Retina (tissue), 1 donor: Measurements from ENCODE around the gene DUSP14.

Source experiments
- DNase-seq: peaks from one replicate; pipeline ENCODE4 v3.0.0-alpha.2; 2016

The DUSP14 gene

GRCh38 chr17:37518826-37519225, 29.1 kb downstream of the DUSP14 start:
- DNase-seq = no peak

GRCh38 chr17:37519251-37519985, 29.7 kb downstream of the DUSP14 start:
- no peak for DNase-seq

- no peak for DNase-seq
These were observed 30.5 kb downstream of the DUSP14 start for GRCh38 chr17:37520174-37520573.

- DNase-seq = no peak
These were observed 32.1 kb downstream of the DUSP14 start for GRCh38 chr17:37521821-37522220.

GRCh38 chr17:37523715-37524219, 34.1 kb downstream of the DUSP14 start:
- no peak for DNase-seq

- DNase-seq = peak; percentile 28
These were observed 37.7 kb downstream of the DUSP14 start for GRCh38 chr17:37527249-37527851.

- DNase-seq = no peak
These were observed 40.7 kb downstream of the DUSP14 start for GRCh38 chr17:37530420-37530819.

- DNase-seq = no peak
These were observed 43.1 kb downstream of the DUSP14 start for GRCh38 chr17:37532756-37533155.

GRCh38 chr17:37535906-37536305, 46.2 kb downstream of the DUSP14 start:
- no peak for DNase-seq

- no peak for DNase-seq
These were observed 49.4 kb downstream of the DUSP14 start for GRCh38 chr17:37538981-37539659.

- DNase-seq = no peak
These were observed 52.4 kb downstream of the DUSP14 start for GRCh38 chr17:37541880-37542660.

- DNase-seq = no peak
These were observed 54.0 kb downstream of the DUSP14 start for GRCh38 chr17:37543637-37544052.

GRCh38 chr17:37545486-37545885, 55.8 kb downstream of the DUSP14 start:
- no peak for DNase-seq

GRCh38 chr17:37546302-37546701, 56.6 kb downstream of the DUSP14 start:
- DNase-seq = no peak

GRCh38 chr17:37547986-37548385, 58.3 kb downstream of the DUSP14 start:
- DNase-seq = no peak

GRCh38 chr17:37551788-37552187, 62.1 kb downstream of the DUSP14 start:
- DNase-seq = no peak

- no peak for DNase-seq
These were observed 63.8 kb downstream of the DUSP14 start for GRCh38 chr17:37553401-37553966.

GRCh38 chr17:37555386-37555785, 65.7 kb downstream of the DUSP14 start:
- DNase-seq = no peak

- no peak for DNase-seq
These were observed 67.8 kb downstream of the DUSP14 start for GRCh38 chr17:37557482-37557881.

- no peak for DNase-seq
These were observed 68.6 kb downstream of the DUSP14 start for GRCh38 chr17:37558299-37558698.

- DNase-seq = no peak
These were observed 72.5 kb downstream of the DUSP14 start for GRCh38 chr17:37562016-37562745.
